ENCODE data around the gene TEP1.

DNA sequence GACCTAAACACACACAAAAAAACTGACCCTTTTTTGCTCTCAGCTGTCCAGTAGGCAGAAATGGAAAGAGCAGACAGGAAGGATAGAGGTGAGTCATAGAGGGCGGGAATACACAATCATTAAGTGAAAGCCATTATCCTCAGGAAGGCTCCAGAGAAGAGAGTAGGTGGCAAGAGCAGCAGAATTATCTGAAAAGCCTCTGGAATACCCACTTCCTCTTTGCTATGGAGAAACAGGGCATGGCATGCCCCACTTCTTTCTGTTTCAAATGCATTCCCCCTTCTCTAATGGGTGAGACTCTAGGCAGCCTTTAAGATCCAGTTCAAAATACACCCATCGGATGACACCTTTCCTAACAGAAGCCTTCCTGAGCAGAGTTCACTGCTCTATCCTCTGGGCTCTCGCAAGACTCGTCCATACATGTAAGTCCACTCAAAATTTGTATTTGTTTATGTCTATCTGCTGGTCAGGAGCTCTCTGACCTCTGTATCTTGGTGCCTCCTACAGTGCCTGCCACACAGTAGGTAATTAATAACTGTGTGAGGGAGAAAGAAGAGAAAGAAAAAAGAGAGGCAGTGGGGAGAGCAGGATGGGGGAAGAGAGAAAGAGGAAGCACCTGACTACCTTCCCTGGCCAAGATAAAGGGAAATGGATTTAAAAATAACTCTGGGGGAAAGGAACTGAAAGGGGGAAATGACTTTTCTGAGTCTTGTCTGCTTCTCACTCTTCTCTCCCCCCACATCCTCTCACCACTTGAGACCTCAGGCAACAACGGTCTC is 14.1 kb upstream of the TEP1 start:
- TF ChIP-seq, protein P1, sequence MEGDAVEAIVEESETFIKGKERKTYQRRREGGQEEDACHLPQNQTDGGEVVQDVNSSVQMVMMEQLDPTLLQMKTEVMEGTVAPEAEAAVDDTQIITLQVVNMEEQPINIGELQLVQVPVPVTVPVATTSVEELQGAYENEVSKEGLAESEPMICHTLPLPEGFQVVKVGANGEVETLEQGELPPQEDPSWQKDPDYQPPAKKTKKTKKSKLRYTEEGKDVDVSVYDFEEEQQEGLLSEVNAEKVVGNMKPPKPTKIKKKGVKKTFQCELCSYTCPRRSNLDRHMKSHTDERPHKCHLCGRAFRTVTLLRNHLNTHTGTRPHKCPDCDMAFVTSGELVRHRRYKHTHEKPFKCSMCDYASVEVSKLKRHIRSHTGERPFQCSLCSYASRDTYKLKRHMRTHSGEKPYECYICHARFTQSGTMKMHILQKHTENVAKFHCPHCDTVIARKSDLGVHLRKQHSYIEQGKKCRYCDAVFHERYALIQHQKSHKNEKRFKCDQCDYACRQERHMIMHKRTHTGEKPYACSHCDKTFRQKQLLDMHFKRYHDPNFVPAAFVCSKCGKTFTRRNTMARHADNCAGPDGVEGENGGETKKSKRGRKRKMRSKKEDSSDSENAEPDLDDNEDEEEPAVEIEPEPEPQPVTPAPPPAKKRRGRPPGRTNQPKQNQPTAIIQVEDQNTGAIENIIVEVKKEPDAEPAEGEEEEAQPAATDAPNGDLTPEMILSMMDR (IDR thresholded peaks at IDR 0.05; ENCODE audit: insufficient read depth, low read length, poor library complexity, severe bottlenecking): no peak
- TF ChIP-seq EZH2phosphoT487 (conservative IDR thresholded peaks at IDR 0.05; ENCODE audit: low read length): no peak

All from SU-DHL-6 (cell line).